B cell (primary cell): Measurements from ENCODE around the gene ANP32A. TPM values are rescaled to one million over a fixed set of nuclear protein-coding genes. Genes with fewer than 3 reads are reported as not detected.

Experiments
- ATAC-seq: fragments of 200-7000 bp; cut with Tn5 transposase; one replicate; pipeline ENCODE4 v1.10.0; 2021; ENCODE audit warnings: low read depth, mild to moderate bottlenecking, moderate number of reproducible peaks, moderate library complexity
- CTCF ChIA-PET: fragments of 350-600 bp; sonication (Branson Sonifier 250); formaldehyde crosslinking; loops from one replicate; lab custom pipeline; 2021; ENCODE audit warnings: antibody characterized with exemption, inconsistent platforms; lab: Charles Lee
- POLR2A ChIA-PET: fragments of 350-600 bp; sonication (Branson Sonifier 250); formaldehyde crosslinking; loops from one replicate; lab custom pipeline; 2021; ENCODE audit warnings: antibody characterized with exemption; lab: Charles Lee
- DNase-seq: peaks from one replicate; pipeline ENCODE4 v3.0.0; 2013
- H2AFZ ChIP-seq: 2 replicates; pipeline ENCODE4 v1.6.1; 2012; ENCODE audit warnings: mild to moderate bottlenecking, low read depth, low read length; ENCODE audit not compliant: insufficient read depth, poor library complexity, severe bottlenecking
- H3K27ac ChIP-seq, 2 donors: 1 replicate in 1 of 2; 2 replicates in 1 of 2; pipeline ENCODE4 v1.5.1; 2012 to 2013; ENCODE audit warnings: low read length in 2 of 2, mild to moderate bottlenecking in 2 of 2, moderate library complexity in 1 of 2
- H3K27me3 ChIP-seq, 4 experiments: fragments of 200-600 bp in 1 of 4; sonication (generic) in 1 of 4; replicated peaks in 1 of 4; 1 replicate in 2 of 4; 2 replicates in 2 of 4; pipeline versions ENCODE4 v1.6.1 to v1.7.0; 2013 to 2016; ENCODE audit warnings: low read length in 3 of 4, mild to moderate bottlenecking in 2 of 4, mixed read lengths in 1 of 4, moderate library complexity in 1 of 4; ENCODE audit not compliant: insufficient read depth in 4 of 4, control insufficient read depth in 3 of 4; ENCODE audit errors: control extremely low read depth in 1 of 4
- H3K36me3 ChIP-seq, 2 experiments: replicated peaks in 1 of 2; 1 replicate in 1 of 2; 2 replicates in 1 of 2; pipeline versions ENCODE4 v1.6.1 to v1.7.1; 2013; ENCODE audit warnings: low read length in 1 of 2; ENCODE audit not compliant: insufficient read depth in 2 of 2, control insufficient read depth in 1 of 2; ENCODE audit errors: control extremely low read depth in 1 of 2, extremely low read depth in 1 of 2
- H3K4me1 ChIP-seq, 2 donors: fragments of 200-600 bp in 1 of 2; sonication (generic) in 1 of 2; 1 replicate in 1 of 2; 2 replicates in 1 of 2; pipeline versions ENCODE4 v1.5.1 to v1.6.1; 2013 to 2017; ENCODE audit warnings: low read length in 2 of 2; ENCODE audit not compliant: control insufficient read depth in 2 of 2, insufficient read depth in 2 of 2
- H3K4me2 ChIP-seq: replicated peaks from 2 replicates; pipeline ENCODE3; 2012; ENCODE audit warnings: mild to moderate bottlenecking, low read depth, low read length; ENCODE audit not compliant: poor library complexity, severe bottlenecking
- H3K4me3 ChIP-seq, 5 experiments: fragments of 200-600 bp in 1 of 5; sonication (generic) in 1 of 5; 1 replicate in 3 of 5; 2 replicates in 2 of 5; pipeline versions ENCODE4 v1.5.1 to v1.7.0; 2011 to 2016; ENCODE audit warnings: low read length in 4 of 5, mild to moderate bottlenecking in 4 of 5, low read depth in 2 of 5, control low read depth in 1 of 5, moderate library complexity in 1 of 5; ENCODE audit not compliant: insufficient read depth in 1 of 5; ENCODE audit errors: control extremely low read depth in 1 of 5, extremely low read depth in 1 of 5
- H3K79me2 ChIP-seq: fragments of 200-600 bp; sonication (generic); one replicate; pipeline ENCODE4 v1.6.0; 2016; ENCODE audit warnings: low read length; ENCODE audit not compliant: control insufficient read depth, insufficient read depth
- H3K9ac ChIP-seq: fragments of 200-600 bp; sonication (generic); 2 replicates; pipeline ENCODE4 v1.6.1; 2017; ENCODE audit warnings: mild to moderate bottlenecking, low read length, moderate library complexity
- H3K9me3 ChIP-seq, 3 donors: one replicate each; pipeline versions ENCODE4 v1.6.1 to v1.7.1; 2013; ENCODE audit warnings: low read length in 2 of 3; ENCODE audit not compliant: control insufficient read depth in 2 of 3, insufficient read depth in 1 of 3; ENCODE audit errors: control extremely low read depth in 1 of 3
- H4K20me1 ChIP-seq: 2 replicates; pipeline ENCODE4 v1.6.0; 2012; ENCODE audit warnings: mild to moderate bottlenecking, low read length; ENCODE audit not compliant: insufficient read depth, control insufficient read depth, poor library complexity, severe bottlenecking
- H3K27ac Mint-ChIP-seq: one replicate; pipeline ENCODE4 v1.8.0; 2021; ENCODE audit warnings: mixed read lengths
- H3K27me3 Mint-ChIP-seq: one replicate; pipeline ENCODE4 v1.8.0; 2021; ENCODE audit warnings: mixed read lengths
- H3K4me1 Mint-ChIP-seq: one replicate; pipeline ENCODE4 v1.8.0; 2021; ENCODE audit warnings: mixed read lengths
- H3K4me3 Mint-ChIP-seq: one replicate; pipeline ENCODE4 v1.8.0; 2021; ENCODE audit warnings: mixed read lengths
- H3K9me3 Mint-ChIP-seq: one replicate; pipeline ENCODE4 v1.8.0; 2022; ENCODE audit warnings: mixed read lengths; ENCODE audit not compliant: insufficient read depth
- CTCF ChIP-seq: fragments of 200-600 bp; IDR thresholded peaks from one replicate; pipeline ENCODE4 v1.8.0; 2022; ENCODE audit warnings: antibody characterized with exemption, mild to moderate bottlenecking
- EZH2 ChIP-seq: IDR thresholded peaks from 2 replicates; pipeline ENCODE4 v1.6.1; 2012; ENCODE audit warnings: borderline replicate concordance, low read depth, mild to moderate bottlenecking, moderate library complexity, low read length; ENCODE audit not compliant: insufficient read depth, poor library complexity, severe bottlenecking
- WGBS: methylation state at CpG from one replicate; pipeline ENCODE4 v1.1.5; 2013; ENCODE audit warnings: missing lambda C conversion rate; ENCODE audit not compliant: insufficient coverage; 5-methylcytosine and 5-hydroxymethylcytosine counted together
- intact Hi-C: fragments of 100-400 bp; cut with micrococcal nuclease; formaldehyde crosslinking; loops from one replicate; pipeline ENCODE4 v1.10.0; 2022
- polyA plus RNA-seq: library from polyadenylated mRNA; depleted of rRNA; stranded (reverse); fragments of >200 nt; gene quantifications from 2 replicates; pipeline ENCODE4 v1.2.3, GENCODE V29; 2012
- total RNA-seq, 2 donors: library from RNA; stranded (reverse); fragments of 120-200 nt in 1 of 2; gene quantifications; 1 replicate in 1 of 2; 2 replicates in 1 of 2; pipeline versions ENCODE4 v1.2.3 to v1.2.4, GENCODE V29; 2013 to 2022

The ANP32A gene
- total and polyA plus RNA-seq, 2 donors (not counting 1 experiment from before 2014, with no cell fraction given) = 26.4 to 163 TPM

DNA sequence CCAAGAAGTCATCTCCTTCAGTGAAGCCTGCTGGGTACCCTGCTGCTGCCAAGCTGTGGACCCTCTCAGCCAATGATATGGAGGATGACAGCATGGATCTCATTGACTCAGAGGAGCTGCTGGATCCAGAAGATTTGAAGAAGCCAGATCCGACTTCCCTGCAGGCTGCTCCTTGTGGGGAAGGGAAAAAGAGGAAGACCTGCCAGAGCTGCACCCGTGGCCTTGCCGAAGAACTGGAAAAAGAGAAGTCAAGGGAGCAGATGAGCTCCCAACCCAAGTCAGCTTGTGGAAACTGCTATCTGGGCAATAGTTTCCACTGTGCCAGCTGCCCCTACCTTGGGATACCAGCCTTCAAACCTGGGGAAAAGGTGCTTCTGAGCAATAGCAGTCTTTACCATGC is 13.7 kb upstream of the ANP32A start:
- H3K9me3 Mint-ChIP-seq = peaks cover 6% of the 10 kb centered on the region
- H3K27me3 Mint-ChIP-seq = peaks cover 44% of the 10 kb centered on the region
- ChIA-PET POLR2A (interaction anchor here (0.6 to 0.7 kb wide), 2 partner anchors 10 to 1497 kb away, joined by 3 to 11 read pairs; no protein-coding TSS in a partner anchor), CTCF (interaction anchor here (1.1 to 7.2 kb wide), 4 partner anchors 15 to 159 kb away, joined by 3 to 107 read pairs (median 4); no protein-coding TSS in a partner anchor)
- Histone ChIP-seq H3K4me2 (no peak overlapping the region), H3K4me1 (no peaks in the 10 kb centered on the region), H4K20me1 (no peaks in the 10 kb centered on the region), H3K79me2 (no peaks in the 10 kb centered on the region), H3K9ac (no peak overlapping the region), H2AFZ (no peak overlapping the region), H3K27me3 (peaks cover 0 to 20% (median 9%) of the 10 kb centered on the region in 4 experiments), H3K4me3 (no peak overlapping the region), H3K36me3 (no peaks in the 10 kb centered on the region), H3K9me3 (peaks cover 3 to 13% (median 3%) of the 10 kb centered on the region in 3 donors), H3K27ac (no peak overlapping the region)
- ATAC-seq (no peak), DNase-seq (no peak)
- H3K27ac Mint-ChIP-seq = no peak overlapping the region
- no peak overlapping the region for H3K4me3 Mint-ChIP-seq
- TF ChIP-seq EZH2 = no peak
- 63% methylated on average over 3 of the region's 3 CpGs for WGBS
- intact Hi-C loops = no loop called here
- H3K4me1 Mint-ChIP-seq = no peaks in the 10 kb centered on the region

- WGBS = 81% methylated on average over 10 of the region's 10 CpGs
- Histone ChIP-seq H3K4me2 (no peak overlapping the region), H3K9me3 (peaks cover 2 to 13% (median 3%) of the 10 kb centered on the region in 3 donors), H3K27me3 (peaks cover 0 to 15% (median 6%) of the 10 kb centered on the region in 4 experiments), H2AFZ (no peak overlapping the region), H3K9ac (no peak overlapping the region), H4K20me1 (no peaks in the 10 kb centered on the region), H3K79me2 (no peaks in the 10 kb centered on the region), H3K27ac (no peak overlapping the region), H3K4me1 (no peaks in the 10 kb centered on the region), H3K36me3 (no peaks in the 10 kb centered on the region), H3K4me3 (no peak overlapping the region)
- no peak overlapping the region for H3K27ac Mint-ChIP-seq
- no peak for TF ChIP-seq CTCF
- no peak for TF ChIP-seq EZH2
- CTCF ChIA-PET = interaction anchor here (1.1 to 7.2 kb wide), 5 partner anchors 15 to 160 kb away, joined by 3 to 107 read pairs (median 4); no protein-coding TSS in a partner anchor
- no peak for DNase-seq
- no peaks in the 10 kb centered on the region for H3K4me1 Mint-ChIP-seq
- peaks cover 38% of the 10 kb centered on the region for H3K27me3 Mint-ChIP-seq
- H3K4me3 Mint-ChIP-seq = no peak overlapping the region
- POLR2A ChIA-PET = interaction anchor here (0.7 kb wide), 1 partner anchor 1497 kb away, joined by 11 read pairs; no protein-coding TSS in a partner anchor
- H3K9me3 Mint-ChIP-seq = peaks cover 6% of the 10 kb centered on the region
- no peak for ATAC-seq
- intact Hi-C loops = no loop called here
Observed at GRCh38 chr15:68833700-68834331, 13.1 kb upstream of the ANP32A start.
